Thoracic aorta (tissue), 2 donors: ENCODE results near the gene VDAC1. TPM values are rescaled to one million over a fixed set of nuclear protein-coding genes. Genes with fewer than 3 reads are reported as not detected.

Experiments used
- ATAC-seq: fragments of 150-250 bp; one replicate; pipeline ENCODE4 v1.8.0; 2017; ENCODE audit warnings: low read depth; ENCODE audit not compliant: insufficient number of reproducible peaks, low FRiP score
- DNase-seq: peaks from one replicate; pipeline ENCODE4 v3.0.0-alpha.2; 2020; ENCODE audit warnings: low spot score
- H3K27ac ChIP-seq, 2 donors: fragments of 200-600 bp; sonication (generic); 1 replicate in 1 of 2; 2 replicates in 1 of 2; pipeline ENCODE4 v1.5.1; 2016; ENCODE audit warnings: mild to moderate bottlenecking in 2 of 2, moderate library complexity in 2 of 2
- H3K27me3 ChIP-seq: fragments of 200-600 bp; sonication (generic); replicated peaks from 2 replicates; pipeline ENCODE4 v1.6.0; 2016; ENCODE audit warnings: mild to moderate bottlenecking; ENCODE audit not compliant: insufficient read depth
- H3K36me3 ChIP-seq: fragments of 200-600 bp; sonication (generic); one replicate; pipeline ENCODE4 v1.5.1; 2016
- H3K4me1 ChIP-seq, 2 donors: fragments of 200-600 bp; sonication (generic); 1 replicate in 1 of 2; 2 replicates in 1 of 2; pipeline versions ENCODE4 v1.5.1 to v1.6.0; 2016; ENCODE audit warnings: low read depth in 2 of 2, mild to moderate bottlenecking in 1 of 2; ENCODE audit not compliant: control insufficient read depth in 1 of 2
- H3K4me3 ChIP-seq: fragments of 200-600 bp; sonication (generic); 2 replicates; pipeline ENCODE4 v1.5.1; 2016; ENCODE audit warnings: mild to moderate bottlenecking
- H3K9me3 ChIP-seq: fragments of 200-600 bp; sonication (generic); 2 replicates; pipeline ENCODE4 v1.5.1; 2016
- CTCF ChIP-seq: fragments of 200-600 bp; sonication (generic); IDR thresholded peaks from one replicate; pipeline ENCODE4 v1.5.1; 2019; ENCODE audit warnings: antibody characterized with exemption
- total RNA-seq, 2 donors: library from RNA; depleted of rRNA; stranded (reverse); fragments of >200 nt; gene quantifications; one replicate each; pipeline versions ENCODE4 v1.1.0 to v1.2.3, GENCODE V29; 2016

VDAC1 gene
- total RNA-seq, 2 donors from 2014 or later: 77.0 to 112 TPM

DNA sequence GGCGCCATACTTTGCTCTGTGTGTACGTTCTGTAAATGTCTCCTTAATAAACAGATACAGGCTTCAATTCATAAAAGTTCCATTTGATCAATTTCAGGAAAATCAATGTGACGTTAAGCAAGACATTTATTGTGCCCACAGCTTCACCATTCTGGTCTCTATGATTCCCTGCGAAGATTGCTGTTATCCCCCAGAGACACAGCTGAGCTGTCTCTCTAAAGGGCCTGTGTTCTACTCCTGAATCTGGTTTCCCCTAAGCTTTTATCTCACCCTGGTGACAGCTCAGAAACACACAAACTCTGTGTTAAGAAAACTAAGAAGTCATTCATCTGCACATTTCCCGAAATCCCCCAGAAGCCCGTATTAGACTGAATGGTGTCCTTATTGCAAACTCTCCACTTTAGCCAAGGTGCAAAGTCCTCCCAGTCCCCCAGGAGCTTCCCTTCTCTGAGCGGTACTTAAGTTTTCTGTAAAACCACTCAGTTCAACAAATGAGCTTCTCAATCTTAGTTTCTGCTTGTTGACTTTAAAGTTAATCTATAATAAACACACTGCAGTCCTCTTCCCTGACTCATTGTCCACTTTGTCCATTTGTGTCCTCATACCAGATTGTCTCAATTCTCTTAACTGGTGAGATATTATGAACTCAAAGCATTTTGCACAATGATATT is 35.0 kb downstream of the VDAC1 start:
- Histone ChIP-seq H3K27ac (peak overlapping the region in 1 of 2 donors; percentile 95), H3K36me3 (peaks cover 20% of the 10 kb centered on the region), H3K9me3 (no peaks in the 10 kb centered on the region), H3K4me1 (peaks cover 12 to 21% of the 10 kb centered on the region in 2 donors), H3K4me3 (peak overlapping the region; percentile 95), H3K27me3 (no peaks in the 10 kb centered on the region)
- DNase-seq (no peak), ATAC-seq (no peak)
- no peak for TF ChIP-seq CTCF

GRCh38 chr5:133968204-133968980 is 36.4 kb downstream of the VDAC1 start, which contains the start of gene C5orf15:
Gene C5orf15 (minus strand): TSS chr5:133968625. CDS start chr5:133968584, 41 bp downstream.
- peak; percentile 95 for DNase-seq
- peak within 1 kb of the TSS; percentile 95 for H3K4me3 ChIP-seq
- peak; percentile 14 for TF ChIP-seq CTCF

DNA sequence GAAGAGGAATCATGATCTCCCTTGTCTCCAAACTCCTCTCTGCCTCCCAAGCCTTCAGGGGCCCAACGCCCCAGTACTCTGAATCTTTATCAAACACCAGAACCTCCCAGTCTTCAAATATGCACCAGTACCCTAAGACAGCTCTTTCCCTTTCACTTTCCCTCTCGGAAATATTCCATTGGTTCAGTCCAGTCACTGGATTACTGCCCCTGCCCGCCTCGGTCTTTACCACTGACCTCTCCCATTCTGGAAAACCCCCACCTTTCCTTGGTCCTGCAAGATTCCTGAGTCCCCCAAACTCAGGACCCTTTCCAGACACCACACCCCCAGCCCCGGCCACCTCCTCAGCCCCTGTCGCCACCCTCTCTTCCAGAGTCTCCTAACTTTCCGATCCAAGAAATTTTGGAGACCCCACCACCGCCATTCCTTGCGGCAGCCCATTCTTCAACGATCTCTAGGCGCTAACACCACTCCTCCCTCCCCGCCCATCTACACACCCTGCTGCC is 37.0 kb downstream of the VDAC1 start:
- peak; percentile 11 for ATAC-seq
- no peak for DNase-seq

More at GRCh38 chr5:133968204-133968980, 36.4 kb downstream of the VDAC1 start, which contains the start of gene C5orf15:
- ATAC-seq: peak; percentile 97
- Histone ChIP-seq H3K27me3 (no peaks in the 10 kb centered on the region), H3K9me3 (no peaks in the 10 kb centered on the region), H3K4me1 (peaks cover 14 to 27% of the 10 kb centered on the region in 2 donors), H3K36me3 (peaks cover 8% of the 10 kb centered on the region), H3K27ac (peak within 1 kb of the TSS; percentile 94 to 95)

GRCh38 chr5:133967124-133967523 is 37.7 kb downstream of the VDAC1 start:
- ATAC-seq (no peak), DNase-seq (no peak)
- H3K4me1 ChIP-seq: peaks cover 16 to 40% of the 10 kb centered on the region in 2 donors
- no peaks in the 10 kb centered on the region for H3K9me3 ChIP-seq
- peak overlapping the region; percentile 94 to 95 for H3K27ac ChIP-seq
- H3K27me3 ChIP-seq: no peaks in the 10 kb centered on the region
- H3K36me3 ChIP-seq: peaks cover 2% of the 10 kb centered on the region
- no peak for TF ChIP-seq CTCF
- peak overlapping the region; percentile 95 for H3K4me3 ChIP-seq

More for the DNA sequence above, 37.0 kb downstream of the VDAC1 start:
- no peaks in the 10 kb centered on the region for H3K9me3 ChIP-seq
- peak overlapping the region; percentile 94 to 95 for H3K27ac ChIP-seq
- TF ChIP-seq CTCF: no peak
- H3K36me3 ChIP-seq: peaks cover 4% of the 10 kb centered on the region
- H3K4me1 ChIP-seq: peaks cover 16 to 34% of the 10 kb centered on the region in 2 donors
- H3K27me3 ChIP-seq: no peaks in the 10 kb centered on the region
- peak overlapping the region; percentile 95 for H3K4me3 ChIP-seq

GRCh38 chr5:133966090-133966489 is 38.7 kb downstream of the VDAC1 start:
- H3K4me1 ChIP-seq: peaks cover 16 to 42% of the 10 kb centered on the region in 2 donors
- no peaks in the 10 kb centered on the region for H3K36me3 ChIP-seq
- no peak for TF ChIP-seq CTCF
- no peak overlapping the region for H3K4me3 ChIP-seq
- no peaks in the 10 kb centered on the region for H3K27me3 ChIP-seq
- ATAC-seq (no peak), DNase-seq (no peak)
- no peak overlapping the region for H3K27ac ChIP-seq
- H3K9me3 ChIP-seq: no peaks in the 10 kb centered on the region
